NCI-H2107 treated with DMSO at 0.1 percent for 48 hours (cell line): ENCODE data around the gene SPATA20.

ENCODE experiments used
- DNase-seq: peaks from one replicate; lab custom pipeline; 2025; ENCODE audit not compliant: unreplicated experiment; lab: John Stamatoyannopoulos, UW

The SPATA20 gene

GRCh38 chr17:50538549-50539410, 8.2 kb upstream of the SPATA20 start:
- DNase-seq = peak; percentile 5

GRCh38 chr17:50539762-50540559, 7.0 kb upstream of the SPATA20 start:
- no peak for DNase-seq

GRCh38 chr17:50540560-50541401, 6.2 kb upstream of the SPATA20 start:
- no peak for DNase-seq

GRCh38 chr17:50541402-50541715, 5.6 kb upstream of the SPATA20 start:
- DNase-seq = no peak

GRCh38 chr17:50541716-50542688, 5.0 kb upstream of the SPATA20 start:
- DNase-seq = peak; percentile 29

GRCh38 chr17:50542795-50543774, 3.9 kb upstream of the SPATA20 start:
- no peak for DNase-seq

- DNase-seq = no peak
Measured at GRCh38 chr17:50544516-50544915, 2.5 kb upstream of the SPATA20 start.

GRCh38 chr17:50545311-50545710, 1.7 kb upstream of the SPATA20 start:
- no peak for DNase-seq

- DNase-seq = no peak
Measured at GRCh38 chr17:50546701-50547034, 306 bp upstream of the SPATA20 start.

GRCh38 chr17:50547736-50548083, 736 bp downstream of the SPATA20 start:
- DNase-seq = no peak

- DNase-seq = no peak
Measured at GRCh38 chr17:50548831-50549230, 1.9 kb downstream of the SPATA20 start.

- no peak for DNase-seq
Measured at GRCh38 chr17:50549256-50549941, 2.4 kb downstream of the SPATA20 start.

GRCh38 chr17:50549969-50550368, 3.0 kb downstream of the SPATA20 start:
- DNase-seq = no peak

GRCh38 chr17:50550661-50551432, 3.9 kb downstream of the SPATA20 start:
- peak; percentile 26 for DNase-seq

- no peak for DNase-seq
Measured at GRCh38 chr17:50551433-50551815, 4.5 kb downstream of the SPATA20 start.

- DNase-seq = no peak
Measured at GRCh38 chr17:50551884-50552283, 4.9 kb downstream of the SPATA20 start.

- DNase-seq = no peak
Measured at GRCh38 chr17:50554201-50554600, 7.2 kb downstream of the SPATA20 start.

GRCh38 chr17:50556803-50557202, 9.8 kb downstream of the SPATA20 start:
- DNase-seq = no peak
